ENCODE measurements around the gene LAMA3.

GRCh38 chr18:23861326-23861725, 172.1 kb downstream of the LAMA3 start:
- TF ChIP-seq POLR2AphosphoS5 (IDR thresholded peaks at IDR 0.05; ENCODE audit: low read depth): no peak
- TF ChIP-seq, protein P1, sequence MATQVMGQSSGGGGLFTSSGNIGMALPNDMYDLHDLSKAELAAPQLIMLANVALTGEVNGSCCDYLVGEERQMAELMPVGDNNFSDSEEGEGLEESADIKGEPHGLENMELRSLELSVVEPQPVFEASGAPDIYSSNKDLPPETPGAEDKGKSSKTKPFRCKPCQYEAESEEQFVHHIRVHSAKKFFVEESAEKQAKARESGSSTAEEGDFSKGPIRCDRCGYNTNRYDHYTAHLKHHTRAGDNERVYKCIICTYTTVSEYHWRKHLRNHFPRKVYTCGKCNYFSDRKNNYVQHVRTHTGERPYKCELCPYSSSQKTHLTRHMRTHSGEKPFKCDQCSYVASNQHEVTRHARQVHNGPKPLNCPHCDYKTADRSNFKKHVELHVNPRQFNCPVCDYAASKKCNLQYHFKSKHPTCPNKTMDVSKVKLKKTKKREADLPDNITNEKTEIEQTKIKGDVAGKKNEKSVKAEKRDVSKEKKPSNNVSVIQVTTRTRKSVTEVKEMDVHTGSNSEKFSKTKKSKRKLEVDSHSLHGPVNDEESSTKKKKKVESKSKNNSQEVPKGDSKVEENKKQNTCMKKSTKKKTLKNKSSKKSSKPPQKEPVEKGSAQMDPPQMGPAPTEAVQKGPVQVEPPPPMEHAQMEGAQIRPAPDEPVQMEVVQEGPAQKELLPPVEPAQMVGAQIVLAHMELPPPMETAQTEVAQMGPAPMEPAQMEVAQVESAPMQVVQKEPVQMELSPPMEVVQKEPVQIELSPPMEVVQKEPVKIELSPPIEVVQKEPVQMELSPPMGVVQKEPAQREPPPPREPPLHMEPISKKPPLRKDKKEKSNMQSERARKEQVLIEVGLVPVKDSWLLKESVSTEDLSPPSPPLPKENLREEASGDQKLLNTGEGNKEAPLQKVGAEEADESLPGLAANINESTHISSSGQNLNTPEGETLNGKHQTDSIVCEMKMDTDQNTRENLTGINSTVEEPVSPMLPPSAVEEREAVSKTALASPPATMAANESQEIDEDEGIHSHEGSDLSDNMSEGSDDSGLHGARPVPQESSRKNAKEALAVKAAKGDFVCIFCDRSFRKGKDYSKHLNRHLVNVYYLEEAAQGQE (IDR thresholded peaks at IDR 0.05; ENCODE audit: unreplicated experiment): no peak
